ENCODE measurements around the gene NRXN2. TPM values are rescaled to one million over a fixed set of nuclear protein-coding genes. Genes with fewer than 3 reads are reported as not detected.

Gene NRXN2
- total RNA-seq, 1 experiment from 2014 or later: not detected

DNA sequence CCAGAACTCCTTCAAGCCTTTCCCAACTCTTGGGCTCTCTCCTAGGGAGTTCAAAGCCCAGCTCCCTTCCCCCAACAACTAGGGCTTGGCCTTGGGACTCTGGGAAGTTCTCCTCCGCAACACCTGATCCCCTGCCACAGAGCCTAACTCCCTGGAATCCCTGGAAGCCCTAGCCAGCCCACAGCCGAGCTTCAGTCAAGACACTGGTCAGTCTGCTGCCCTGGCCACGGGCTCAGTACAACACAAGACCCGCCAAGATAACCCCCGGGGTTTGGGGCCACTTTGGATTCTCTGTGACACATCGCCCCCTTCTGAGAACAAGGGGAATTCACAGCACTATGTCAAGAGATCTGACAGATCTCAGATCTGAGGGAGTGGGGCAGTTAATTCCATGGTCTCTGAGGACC lies 73.7 kb downstream of the NRXN2 start:
- no peak for DNase-seq (ENCODE audit: low spot score)

DNA sequence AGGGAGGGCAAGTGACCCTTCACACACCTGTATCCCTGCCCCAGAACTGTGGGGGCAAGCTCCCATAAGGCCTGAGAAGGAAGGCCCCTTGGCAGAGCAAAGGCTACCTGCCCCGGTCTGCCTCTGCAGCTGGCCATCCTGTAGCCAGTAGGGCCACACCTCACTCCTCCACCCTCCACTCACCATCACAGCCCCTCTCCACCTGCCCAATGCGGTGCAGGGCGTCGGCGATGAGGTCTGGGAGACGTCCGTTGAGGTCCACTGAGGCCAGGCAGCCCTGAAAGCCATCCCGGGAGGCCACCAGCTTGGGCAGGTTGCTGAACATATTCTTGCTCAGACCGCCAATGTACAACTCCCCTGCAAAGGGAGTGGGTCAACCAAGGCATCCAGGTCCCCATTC lies 74.4 kb downstream of the NRXN2 start:
- DNase-seq (ENCODE audit: low spot score): no peak

DNA sequence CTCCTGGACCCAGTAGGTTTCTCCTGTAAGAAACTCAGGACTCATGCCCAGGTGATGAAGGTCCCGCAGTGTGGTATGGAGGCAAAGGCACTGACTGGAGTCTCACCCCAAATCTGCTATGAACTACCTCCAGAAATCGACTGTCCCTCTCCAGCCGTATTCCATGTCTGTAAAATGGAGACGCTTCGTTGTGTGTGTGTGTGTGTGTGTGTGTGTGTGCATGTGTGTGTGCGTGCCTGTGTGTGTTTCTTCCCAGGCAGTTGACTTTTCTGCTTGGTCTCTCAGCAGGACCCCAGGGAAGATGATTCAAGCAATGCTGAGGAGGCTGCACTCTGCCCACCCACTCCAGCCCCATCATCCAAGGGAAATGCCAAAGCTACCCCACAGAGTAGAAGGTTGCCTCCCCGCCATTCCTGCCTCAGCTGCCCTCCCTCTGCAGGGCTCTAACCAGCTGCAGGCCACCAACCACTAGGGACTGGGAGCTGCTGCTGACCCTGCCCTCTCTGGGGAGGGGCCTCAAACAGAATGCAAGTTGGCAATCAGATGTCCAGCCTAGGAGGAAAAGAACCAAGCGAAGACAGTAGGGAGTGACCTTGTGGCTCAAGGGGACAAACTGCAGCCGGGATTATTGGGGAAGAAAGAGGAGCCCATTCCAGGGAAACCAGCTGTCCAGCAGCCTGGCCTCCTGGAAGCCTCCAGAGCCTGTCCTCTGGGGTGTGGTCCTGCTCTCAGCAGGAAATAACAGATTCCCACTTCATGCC lies 75.8 kb downstream of the NRXN2 start:
- DNase-seq (ENCODE audit: low spot score): no peak

DNA sequence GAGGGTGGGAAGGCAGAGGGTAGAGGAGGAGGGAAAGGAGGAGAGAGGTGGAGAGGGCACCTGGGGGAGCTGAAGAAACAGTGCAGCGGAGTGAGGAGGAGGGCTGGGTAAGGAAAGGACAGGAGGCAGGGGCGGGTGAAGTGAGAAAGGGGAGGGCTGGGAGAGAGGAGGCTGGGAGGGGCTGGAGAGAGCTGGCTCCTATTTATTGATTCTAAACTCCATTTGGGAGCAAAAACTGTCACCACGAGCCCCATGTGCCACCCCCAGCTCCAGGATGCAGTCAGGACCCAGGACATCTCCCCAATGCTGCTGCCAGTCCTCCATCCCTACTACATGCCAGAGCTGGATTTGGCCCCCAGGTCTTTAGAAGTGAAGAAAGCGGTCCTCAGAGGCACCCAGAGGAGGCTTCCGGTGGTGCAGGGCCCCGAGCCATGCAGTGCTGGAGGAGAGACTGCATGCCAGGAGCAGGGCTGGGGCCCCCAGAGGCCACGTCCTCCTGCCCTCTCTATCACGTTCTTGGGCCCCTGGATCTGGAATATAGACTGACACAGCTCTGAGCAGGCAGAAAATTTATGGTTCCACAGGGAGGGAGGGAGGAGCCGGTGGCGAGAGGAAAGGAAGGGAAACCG lies 78.2 kb downstream of the NRXN2 start:
- DNase-seq (ENCODE audit: low spot score): no peak

DNA sequence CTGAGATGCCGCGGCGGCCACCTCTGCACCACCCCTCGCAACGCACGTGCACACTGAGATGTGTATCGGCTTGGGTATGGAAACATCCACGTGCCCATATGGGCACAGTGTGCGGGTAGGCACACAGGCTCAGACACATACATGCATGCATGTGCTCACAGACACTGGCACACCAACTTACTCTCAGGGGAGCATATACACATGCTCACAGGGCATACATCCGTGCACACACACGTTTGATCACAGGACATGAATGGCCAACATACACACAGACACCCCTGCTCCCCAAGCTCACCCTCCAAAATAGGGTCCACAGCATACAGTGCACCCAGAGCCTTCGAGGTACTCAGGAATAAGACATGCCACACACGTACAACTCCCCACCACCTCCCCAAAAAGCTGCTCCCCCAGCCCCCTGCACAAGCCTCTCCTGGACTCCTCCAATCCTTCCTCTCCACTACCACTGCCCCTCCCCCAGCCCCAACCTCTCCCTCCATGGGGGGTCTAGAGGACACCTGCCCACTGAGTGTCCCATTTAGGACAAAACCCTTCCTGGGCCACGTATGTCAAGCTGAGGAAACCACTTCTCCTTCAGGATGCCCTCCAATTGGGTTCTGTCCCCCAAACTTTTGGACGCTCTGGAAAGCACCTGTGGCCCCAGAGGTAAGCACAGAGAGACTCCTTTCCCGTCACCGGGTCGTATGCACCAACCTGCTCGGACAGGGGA lies 78.9 kb downstream of the NRXN2 start:
- DNase-seq (ENCODE audit: low spot score): no peak

DNA sequence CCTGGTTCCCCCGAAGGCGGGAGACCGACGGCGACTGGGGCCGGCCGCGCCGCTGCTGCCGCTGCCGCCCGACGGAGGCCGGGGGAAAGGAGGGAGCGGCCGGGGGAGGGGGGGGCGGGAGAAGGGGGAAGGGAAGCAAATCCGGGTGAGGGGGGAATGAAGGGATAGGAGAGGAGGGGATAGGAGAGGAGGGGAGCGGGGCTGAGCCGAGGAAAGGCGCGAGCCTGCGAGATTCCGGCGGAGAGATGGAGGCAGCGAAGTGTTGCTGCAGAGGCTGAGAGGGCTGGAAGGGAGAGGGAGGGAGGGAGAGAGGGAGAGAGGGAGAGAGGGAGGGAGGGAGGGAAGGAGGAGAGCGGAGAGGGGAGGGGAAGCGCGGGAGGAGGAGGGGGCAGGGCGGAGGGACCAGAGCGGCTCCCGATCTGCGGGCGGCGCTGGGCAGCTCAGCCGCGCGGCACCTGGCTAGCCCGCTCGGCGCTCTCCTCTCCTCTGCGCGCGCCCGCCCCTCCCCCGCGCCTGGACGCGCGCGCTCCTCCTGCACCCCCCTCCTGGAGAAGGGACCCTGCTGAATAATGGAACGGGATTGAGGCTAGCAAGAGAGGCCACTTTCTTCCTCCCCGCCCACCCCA lies 79.6 kb downstream of the NRXN2 start:
- no peak for DNase-seq (ENCODE audit: low spot score)

DNA sequence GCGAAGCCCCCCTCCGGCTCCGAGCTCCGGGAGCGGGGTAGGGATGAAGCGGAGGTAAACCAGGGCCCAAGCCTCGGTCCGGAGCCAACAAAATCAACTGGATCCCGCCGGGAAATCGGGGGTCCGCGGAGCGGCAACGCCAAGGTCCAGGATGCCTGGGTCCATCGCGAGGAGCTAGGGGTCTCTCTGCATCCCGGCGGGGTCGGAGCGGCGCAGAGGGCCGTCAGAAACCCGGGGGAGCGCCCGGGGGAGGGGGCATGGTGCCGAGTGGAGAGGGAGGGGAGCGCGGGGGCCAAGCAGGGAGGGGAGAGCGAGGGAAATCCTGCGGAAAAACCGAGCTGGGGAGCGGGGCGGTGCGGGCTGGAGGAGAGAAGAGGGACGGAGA lies 80.1 kb downstream of the NRXN2 start:
- no peak for DNase-seq (ENCODE audit: low spot score)

DNA sequence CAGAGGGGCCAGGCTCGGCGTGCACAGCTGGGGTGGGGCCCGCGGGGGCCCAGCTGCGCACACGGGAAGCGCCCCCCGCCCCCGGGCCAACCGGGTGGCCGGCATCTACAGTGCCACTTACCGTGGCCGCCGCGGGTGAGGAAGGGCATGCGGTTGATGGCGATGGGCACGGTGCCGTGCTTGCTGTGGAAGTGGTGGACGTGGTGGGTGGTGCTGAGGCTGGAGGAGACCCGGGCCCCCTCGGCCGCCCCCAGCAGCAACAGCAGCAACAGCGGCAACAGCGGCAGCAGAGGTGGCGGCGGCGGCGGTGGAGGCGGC lies 80.6 kb downstream of the NRXN2 start:
- no peak for DNase-seq (ENCODE audit: low spot score)

DNA sequence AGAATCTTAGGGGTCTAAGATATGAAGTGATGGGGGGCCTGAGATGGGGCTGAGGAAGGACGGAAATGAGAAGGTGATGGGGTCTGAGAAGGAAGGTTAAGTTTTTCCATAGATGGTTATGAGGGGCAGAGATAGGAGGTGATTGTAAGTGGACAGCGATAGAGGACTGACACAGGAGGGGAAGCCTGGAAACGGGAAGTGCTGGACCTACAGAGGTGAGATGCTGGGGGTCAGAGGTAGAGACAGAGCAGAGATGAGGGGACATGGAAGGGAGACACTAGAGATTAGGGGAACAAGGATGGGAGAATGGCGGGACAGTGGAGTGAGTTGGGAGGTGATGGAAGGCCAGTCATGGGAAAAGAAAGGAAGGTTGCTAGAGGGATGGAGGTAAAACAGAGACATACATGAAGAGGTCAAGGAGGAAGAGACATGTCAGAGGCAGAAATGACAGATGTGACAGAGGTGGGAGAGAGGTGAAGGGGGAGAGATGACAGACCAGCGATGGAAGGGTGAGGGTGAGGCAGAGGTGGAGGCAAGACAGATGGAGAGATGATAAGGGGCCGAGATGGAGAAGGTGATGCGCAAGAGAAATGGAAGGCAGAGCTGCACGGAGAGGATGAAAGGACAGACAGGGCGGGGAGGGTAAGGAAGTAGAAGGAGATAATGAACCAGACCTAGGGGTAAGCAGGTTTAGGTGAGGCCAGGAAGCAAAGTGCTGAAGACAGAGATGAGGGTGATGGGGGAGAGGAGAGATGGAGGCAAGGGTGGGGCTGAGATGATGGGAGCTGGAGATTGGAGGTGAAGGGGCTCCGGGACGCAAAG lies 81.2 kb downstream of the NRXN2 start:
- DNase-seq (ENCODE audit: low spot score): no peak

DNA sequence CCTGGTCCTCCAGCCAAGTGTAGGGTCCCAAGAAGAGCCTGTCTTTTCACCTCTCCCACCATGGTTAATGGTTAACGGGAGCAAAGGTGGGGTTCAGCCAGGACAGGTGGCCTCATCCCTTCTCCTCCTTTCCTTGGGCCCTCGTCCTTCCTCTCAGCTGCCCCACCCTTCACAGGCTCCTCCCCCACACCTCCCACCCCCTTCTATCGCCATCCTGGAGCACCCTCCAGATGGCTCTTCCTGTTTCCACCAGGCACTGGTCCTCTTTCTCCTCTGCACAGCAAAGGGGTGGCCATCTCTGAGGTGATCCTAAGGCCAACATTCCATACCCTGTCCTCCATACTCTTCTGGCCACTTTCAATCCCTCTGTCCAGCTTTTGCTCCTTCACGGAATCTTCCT lies 83.1 kb downstream of the NRXN2 start:
- DNase-seq (ENCODE audit: low spot score): no peak

DNA sequence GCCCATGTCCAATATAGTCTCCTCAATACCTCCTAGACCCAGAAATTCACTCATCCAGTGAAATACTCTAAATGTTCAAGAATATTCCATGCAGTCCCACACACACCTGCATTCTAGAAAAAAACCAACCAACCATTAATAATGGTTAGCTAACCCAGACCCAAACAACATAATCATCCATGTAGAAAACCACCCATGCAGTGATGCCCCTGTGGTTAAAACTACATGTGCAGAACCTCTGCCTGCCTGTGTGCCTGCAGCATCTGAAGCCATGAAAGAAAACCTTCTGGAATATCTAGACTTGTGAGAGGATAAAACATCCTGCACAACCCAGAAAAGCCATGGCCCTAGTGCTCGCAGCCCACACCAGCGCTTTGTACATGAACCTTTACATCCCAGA lies 84.2 kb downstream of the NRXN2 start:
- DNase-seq (ENCODE audit: low spot score): no peak

DNA sequence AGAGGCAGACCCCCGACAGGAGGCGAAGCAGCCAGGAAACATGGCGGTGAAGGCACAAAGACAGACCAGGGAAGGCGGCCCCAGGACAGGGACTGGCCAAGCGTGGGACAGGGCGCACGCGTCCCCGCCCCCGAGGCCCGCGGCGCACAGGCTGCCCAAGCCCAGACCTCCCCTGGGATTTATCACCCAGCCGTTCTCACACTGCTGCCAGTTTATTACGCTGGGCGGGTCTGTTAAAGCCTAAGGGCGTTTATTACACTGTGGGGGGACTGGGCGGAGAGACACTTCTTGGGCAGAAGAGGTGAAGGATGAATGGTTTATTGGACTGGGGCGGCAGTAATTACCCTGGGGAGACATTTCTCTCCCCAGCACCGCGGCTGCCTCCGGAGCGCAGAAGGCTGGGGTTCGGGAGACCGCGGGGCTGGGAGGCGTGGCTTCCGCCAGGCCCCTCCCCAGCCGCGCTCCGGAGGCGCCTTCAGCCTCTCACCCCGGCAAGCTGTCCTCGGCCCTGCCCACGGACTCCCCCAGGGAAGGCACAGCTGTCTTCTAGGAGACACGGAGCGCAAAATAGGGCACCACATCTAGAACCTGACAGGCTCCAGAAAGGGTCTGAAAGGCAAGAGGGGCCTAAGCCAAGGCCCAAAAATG lies 84.9 kb downstream of the NRXN2 start:
- no peak for DNase-seq (ENCODE audit: low spot score)

DNA sequence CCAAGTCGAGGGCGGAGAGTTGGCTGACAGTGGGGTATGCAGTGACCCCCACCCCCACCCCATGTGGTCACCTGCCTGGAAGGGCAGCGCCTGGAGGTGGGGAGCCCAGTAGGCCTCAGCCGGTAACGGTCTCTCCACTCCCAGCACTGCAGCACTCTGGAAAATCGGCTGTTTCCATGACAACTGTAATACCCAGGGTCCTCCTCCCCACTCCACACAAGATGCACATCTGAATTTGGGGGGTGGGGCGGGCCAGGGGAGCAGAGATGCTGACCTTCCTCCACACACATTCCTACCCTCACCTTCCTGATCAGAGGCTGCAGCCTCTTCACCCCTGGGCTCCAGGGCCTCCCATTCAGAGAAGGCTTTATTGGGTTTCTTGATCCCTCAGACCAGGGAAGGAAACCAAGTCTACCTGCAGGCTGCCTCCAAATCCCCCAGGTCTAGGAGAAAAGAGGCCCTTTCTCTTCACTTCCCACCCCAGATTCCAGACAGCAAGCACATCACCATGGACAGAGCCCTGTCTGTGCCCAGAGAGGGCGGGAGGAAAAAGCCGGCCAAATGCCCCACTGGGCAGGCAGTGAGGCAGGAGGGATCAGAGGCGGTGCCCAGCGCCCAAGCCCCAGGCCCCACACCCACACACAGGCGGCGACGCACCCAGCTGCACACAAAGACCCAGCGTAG lies 85.5 kb downstream of the NRXN2 start:
- DNase-seq (ENCODE audit: low spot score): no peak

DNA sequence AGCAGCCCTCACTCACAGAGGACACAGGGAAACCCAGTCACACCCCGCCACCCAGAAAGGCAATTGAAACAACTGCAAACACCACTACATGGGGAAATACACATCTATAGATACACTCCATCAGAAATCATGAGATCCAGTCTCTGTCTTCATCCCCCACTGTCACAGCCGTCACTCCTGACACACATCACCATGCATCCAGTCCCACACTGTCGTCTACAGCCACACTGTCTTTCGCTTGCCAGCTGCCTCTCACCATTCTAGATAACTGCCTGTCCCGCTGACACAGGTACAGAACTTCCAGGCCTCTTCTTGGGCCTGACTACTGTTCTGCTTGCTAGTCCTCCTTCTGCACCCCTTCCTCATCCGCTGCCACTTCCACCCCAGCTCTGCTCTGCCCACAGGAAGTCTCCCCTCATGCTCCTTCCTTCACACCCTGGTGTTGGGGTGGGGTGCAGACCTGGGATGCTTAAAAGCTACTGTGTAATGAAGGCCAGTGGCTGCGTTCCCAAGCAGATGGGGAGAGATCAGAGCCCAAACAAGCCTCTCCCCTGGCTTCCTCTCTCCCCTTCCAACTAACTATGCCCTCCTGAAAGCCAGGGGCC lies 89.3 kb downstream of the NRXN2 start:
- DNase-seq (ENCODE audit: low spot score): no peak

DNA sequence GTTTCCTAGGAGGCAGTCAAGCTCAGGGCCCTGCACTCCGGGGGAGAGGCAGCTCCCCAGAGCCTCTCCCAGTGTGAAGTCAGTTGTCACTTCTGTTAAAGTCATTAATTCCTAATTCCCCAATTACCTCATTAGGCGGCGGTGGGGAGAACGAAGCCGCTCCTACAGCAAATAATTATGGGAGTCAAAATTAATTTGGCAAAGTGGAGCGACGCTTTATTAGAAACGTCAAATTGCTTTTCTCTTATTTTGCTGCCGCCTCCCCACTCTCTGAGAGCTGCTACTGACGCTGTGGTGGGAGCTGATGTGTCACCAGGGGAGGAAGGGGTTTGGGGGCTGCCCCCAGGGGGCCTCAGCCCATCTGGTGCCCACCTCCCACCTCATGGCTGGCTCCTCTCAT lies 90.3 kb downstream of the NRXN2 start:
- DNase-seq (ENCODE audit: low spot score): no peak

DNA sequence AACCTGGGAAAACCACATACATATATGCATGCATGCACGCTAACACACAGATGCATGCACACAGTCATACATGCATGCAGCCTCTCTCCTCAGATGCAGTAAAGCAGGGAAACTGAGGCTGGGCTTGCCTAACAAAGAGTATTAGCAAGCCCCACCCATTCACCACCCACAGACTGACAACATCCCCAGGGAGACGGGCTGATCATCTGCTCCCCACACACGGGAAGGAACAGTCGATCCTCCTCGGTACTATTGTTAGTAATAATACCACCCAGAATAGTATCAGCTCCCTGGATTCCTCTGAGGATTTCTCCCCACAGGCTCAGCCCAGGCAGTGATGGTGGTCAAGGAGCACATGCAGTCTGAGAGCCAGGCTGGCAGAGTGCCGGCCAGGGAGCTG lies 90.8 kb downstream of the NRXN2 start:
- no peak for DNase-seq (ENCODE audit: low spot score)

DNA sequence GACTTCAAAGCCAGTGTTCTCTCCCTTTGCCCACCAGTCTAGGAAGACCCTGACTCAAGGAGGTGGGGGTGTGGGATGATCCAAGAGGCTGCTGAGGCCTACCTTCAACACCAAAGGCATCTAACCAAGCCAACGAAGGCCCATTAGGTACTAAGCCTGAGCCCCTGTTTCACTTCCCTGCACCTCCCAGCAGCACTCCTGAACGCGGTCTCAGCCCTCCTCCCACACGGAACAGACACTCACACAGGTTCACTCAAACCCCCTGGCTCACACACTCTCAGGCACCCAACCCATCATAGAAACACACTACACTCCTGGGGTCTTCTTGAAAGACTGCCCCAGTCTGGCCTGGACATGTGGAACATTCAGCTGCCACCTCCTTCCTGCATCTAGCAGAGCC lies 91.3 kb downstream of the NRXN2 start:
- DNase-seq (ENCODE audit: low spot score): no peak

DNA sequence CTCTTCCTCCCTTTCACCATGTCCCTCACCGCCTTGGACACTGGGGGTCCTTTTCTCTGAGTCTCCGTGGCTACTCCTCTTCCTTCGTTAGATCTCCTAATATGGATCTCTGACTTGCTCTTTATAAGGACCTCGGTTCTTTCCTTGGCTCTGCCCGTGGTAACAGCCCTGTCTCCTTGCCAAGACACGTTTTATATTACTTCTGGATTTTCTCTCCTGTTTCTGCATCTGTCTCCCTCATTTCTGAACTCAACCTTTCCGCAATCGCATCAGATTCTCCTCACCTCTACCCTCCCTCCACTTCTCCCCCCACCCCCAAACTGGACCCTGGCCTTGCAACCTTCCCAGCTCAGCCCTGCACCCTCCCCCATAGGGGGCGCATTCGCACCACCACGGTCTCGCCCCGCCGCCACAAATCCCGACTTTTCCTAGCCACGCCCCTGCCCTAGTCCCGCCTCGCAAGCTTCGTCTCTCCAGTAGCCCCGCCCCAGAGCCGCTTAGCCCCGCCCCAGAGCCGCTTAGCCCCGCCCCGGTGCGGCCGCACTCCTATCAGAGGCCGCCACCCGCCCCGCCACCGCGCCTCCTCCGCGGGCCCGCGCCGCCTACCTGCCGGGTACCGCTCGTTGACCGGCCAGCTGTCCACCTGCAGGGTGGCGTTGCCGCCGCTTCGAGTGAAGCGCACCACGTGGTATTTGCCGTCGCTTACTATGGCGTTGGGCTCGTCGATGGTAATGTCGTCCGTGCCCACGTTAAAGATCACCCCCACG lies 93.0 kb downstream of the NRXN2 start:
- no peak for DNase-seq (ENCODE audit: low spot score)

DNA sequence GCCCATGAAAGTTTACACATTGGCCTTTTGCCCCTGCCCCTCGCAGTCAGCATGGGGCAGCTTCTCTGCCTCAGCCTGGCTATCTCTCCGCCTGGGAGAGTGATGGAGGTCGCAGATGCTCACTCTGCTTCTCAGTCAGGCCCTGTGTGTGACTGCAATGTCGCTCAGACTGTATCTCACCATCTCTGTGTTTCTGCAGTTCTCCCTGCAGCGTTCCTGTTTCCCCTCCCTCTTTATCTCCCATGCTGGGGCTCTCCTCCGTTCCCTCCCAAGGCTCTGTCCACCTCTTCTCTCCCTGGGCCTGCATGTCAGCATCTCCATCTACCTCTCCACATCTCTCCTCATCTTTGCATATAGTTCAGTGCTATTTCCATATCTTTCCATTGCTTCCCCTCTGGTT lies 93.9 kb downstream of the NRXN2 start:
- no peak for DNase-seq (ENCODE audit: low spot score)

Data from HT-29 (cell line).